Hippocampal formation (tissue), 2 donors: ENCODE measurements around the gene PAM.

ENCODE experiments used
- DNase-seq, 2 donors: peaks; one replicate each; lab custom pipeline; 2025; lab: John Stamatoyannopoulos, UW

PAM gene

DNA sequence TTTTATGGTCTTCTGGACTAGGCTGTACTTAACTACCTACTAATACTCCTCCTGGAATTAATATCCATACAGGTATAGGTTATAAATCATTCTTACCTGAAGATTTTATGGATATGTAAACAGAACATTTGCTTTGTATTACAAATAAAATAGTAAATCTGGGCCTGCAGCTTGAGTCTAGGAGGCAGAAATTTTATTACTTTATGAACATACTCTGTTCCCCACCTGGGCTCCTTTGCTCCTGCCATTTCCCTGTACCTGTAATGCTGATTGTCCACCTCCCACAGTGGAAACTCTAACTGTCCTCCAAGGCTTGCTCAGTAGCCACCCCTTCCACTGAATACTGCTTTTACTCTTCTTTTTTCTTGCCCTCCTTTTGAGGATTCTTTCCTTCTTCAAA, 108.0 kb downstream of the PAM start:
- DNase-seq: no peak

- DNase-seq: no peak
Observed at GRCh38 chr5:102863764-102864560, 108.9 kb downstream of the PAM start.

DNA sequence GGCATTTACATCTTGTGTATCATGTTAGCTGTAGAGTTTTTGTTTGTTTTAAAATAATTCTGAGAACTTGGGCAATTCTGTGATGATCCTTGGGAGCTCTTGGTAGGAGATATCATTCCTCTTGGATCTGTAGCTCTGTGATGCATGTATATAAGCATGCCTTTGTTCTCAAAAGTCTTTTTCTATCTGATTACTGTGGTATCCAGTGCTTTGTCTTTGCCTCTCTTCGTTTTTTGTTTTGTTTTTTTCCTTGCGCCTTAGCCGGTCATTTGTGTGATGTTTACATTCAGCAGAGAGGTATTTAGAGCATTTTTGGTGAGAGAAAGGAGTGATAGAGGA, 110.0 kb downstream of the PAM start:
- no peak for DNase-seq

DNA sequence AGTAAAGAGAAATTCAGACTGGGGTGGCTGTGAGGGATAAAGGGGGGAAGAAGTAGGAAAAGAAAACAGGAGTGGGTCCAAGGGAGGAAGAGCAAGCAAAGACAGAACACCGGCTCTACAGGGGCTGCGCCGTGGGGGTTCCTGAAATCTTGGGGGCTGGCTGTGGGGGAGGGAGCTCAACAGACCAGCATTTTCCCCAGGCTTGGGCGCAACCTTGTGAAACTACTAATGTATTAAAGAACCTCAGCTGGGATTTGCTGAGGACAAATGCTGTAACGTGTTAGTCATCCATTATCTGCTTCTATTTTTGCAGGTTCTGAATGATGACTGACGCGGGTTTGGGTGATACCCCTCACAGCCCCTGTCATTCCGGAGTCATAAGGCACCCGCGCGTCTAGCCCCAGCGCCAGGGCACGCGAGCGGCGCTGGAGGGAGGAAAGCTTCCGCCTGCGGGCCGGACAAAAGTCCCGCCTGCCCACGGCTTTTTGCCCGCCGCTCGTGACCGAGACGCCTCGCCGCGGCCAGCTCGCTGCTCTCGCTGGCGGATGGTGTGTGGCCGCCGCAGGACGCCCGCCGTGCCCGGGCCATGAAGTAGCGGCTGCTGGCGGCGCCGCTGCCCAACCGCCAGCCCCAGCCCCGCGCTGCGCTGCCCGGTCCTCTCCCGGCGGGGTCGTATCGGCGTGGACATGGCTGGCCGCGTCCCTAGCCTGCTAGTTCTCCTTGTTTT, 110.6 kb downstream of the PAM start:
- DNase-seq: peak in 1 of 2 donors; percentile 41

GRCh38 chr5:102866237-102866600, 111.1 kb downstream of the PAM start:
- DNase-seq: no peak

DNA sequence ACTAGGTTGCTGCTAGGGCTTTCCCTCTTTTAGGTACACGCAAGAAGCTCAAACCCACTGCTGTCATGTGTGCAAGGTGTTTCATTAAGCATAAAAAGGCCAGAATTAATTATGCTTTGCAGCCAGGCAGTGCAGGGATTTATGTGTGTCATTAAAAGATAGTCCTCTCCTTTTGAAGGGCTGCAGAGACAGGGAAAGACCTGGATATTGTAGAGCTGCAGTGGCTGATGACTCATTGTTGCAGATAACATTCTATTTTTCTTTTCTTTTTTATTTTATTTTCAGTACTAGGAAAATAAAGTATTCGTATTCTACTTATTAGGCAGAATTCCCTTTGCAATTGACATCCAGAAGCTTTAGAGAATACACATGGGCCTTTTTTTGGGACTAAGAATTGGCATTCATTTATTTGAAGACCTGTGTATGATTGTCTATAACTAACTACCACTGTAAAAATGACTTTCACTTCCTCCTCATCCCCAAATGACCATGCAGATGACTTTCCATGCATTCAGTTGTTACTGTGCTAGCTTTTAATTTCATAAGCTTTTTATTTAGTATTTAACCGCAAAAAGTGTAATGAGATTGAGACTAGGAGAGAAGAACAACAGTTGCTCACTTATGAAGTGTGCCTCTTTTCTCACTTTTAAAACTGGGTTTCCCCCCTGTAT, 113.0 kb downstream of the PAM start:
- no peak for DNase-seq

- DNase-seq: no peak
Observed at GRCh38 chr5:102869230-102869629, 114.1 kb downstream of the PAM start.

- no peak for DNase-seq
Observed at GRCh38 chr5:102873379-102873932, 118.4 kb downstream of the PAM start.

DNA sequence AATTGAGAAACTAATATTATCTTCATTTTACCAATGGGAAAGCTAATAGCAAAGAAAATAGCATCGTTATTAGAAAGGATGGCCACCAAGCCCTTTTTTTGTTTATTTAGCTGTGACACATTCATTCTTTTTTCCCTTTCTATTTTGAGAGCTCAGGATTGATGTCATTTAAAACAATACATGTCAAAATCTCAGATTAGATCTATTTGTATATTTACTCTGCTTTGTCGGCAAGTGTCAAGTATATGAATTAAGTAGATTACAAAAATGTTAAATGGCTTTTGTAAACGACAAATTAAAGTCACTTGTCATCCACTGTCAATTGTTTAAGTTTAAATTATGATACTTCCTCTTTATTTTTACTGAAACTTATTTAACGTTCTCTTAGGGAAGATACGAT, 118.9 kb downstream of the PAM start:
- no peak for DNase-seq

GRCh38 chr5:102875721-102876123, 120.6 kb downstream of the PAM start:
- no peak for DNase-seq

GRCh38 chr5:102876610-102877009, 121.5 kb downstream of the PAM start:
- DNase-seq: no peak

DNA sequence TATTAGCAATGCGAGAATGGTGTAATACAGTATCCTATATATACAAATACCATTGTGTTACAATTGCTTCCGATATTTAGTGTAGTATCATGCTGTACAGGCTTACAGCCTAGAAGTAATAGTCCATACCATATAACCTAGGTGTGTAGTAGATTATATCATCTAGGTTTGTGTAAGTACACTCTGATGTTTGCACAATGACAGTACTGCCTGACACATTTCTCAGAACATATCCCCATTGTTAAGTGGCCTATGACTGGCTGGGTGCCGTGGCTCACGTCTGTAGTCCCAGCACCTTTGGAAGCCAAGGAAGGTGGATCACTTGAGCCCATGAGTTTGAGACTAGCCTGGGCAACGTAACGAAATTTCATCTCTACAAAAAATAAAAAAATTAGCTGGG, 124.6 kb downstream of the PAM start:
- DNase-seq: no peak

- DNase-seq: no peak
Observed at GRCh38 chr5:102886586-102886985, 131.5 kb downstream of the PAM start.

DNA sequence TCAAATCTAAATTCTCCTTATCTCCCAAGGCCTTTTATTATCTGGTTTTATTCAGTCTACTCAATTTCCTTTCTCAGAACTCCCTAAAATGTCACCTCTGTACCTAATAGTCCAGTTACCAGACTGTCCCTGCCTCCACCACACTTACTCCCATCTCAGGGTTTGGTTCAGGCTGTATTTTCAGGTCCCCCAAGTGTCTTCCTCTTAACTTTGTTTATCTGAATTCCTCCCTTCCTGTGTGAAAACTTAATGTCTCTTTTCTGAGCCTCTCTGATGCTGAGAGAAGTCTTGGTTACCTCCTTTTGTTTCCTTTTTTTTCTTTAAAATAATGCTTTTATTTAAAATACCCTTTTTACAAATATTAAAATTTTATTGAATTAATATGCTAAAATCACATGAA, 133.4 kb downstream of the PAM start:
- DNase-seq: no peak

DNA sequence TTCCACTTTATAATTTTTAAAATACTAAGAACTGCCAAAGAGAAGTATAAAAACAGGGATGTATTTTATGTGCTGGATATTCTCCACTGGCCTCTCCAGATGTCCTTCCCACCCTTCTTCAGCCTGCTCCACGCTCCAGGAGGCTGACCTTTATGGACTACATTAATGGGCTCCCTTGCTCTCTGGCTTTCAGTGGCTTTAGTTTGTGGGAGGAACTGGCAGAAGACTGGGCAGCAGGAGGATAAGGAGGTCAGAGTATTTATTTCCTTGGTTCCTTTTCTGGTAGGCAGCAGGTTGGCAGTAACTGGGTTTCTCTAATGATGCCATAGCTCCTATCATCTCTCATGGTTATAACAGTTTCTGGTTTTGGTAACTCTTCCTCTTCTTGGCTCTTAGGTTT, 133.9 kb downstream of the PAM start:
- no peak for DNase-seq

DNA sequence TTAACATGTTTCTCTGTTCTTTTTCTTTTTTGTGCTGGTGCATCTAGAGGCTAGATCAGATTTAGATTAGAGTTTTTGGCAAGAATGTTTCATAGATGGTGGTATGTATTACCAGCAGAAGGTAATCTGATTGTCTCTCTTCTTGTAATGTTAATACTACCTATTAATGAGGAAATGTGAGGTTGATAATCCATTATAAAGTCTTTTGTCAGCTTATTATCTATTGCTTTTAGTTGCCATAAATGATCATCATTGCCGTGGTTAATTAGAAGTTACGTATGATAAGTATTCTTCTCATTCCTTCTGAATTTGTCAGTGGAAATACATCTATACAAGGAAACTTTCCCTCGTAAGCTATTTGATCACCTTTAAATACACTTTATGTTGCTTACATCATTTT, 135.0 kb downstream of the PAM start:
- no peak for DNase-seq

GRCh38 chr5:102891175-102891574, 136.1 kb downstream of the PAM start:
- no peak for DNase-seq

- DNase-seq: no peak
Observed at GRCh38 chr5:102893942-102894341, 138.8 kb downstream of the PAM start.

- no peak for DNase-seq
Observed at GRCh38 chr5:102895234-102895633, 140.1 kb downstream of the PAM start.

DNA sequence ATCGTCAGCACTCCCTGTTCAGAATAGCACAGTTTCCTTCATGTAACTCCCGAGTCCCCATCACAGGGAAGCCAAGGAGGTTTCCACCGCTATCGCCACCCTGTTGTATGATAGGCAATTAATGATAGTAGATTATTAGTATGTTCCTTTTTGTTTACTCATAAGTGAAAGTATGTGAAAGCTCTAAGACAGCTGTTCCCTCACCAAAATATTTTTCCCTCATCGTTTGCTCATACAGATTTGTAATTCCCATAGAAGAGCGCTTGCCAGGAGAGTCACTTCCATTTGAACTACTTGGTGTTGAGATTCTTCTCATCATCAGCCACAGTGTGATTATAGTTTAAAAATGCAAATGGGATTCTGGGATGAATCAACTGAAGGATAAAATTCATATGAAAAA, 140.9 kb downstream of the PAM start:
- DNase-seq: no peak

- DNase-seq: no peak
Observed at GRCh38 chr5:102901424-102902134, 146.5 kb downstream of the PAM start.

DNA sequence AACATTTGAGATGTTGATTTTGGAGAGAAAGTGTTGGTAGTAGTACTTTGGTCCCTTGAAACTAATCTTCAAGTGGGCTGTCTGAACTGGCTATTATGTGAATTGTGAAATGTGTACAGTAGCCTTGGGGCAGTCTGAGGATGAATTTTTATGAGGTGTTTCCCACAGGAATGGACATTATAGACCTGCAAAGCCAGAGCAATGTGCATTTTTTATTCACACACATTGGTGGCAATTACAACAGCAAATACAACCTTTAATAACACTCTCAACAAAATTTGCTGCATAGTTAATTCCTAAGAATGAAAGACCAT, 147.0 kb downstream of the PAM start:
- no peak for DNase-seq
